ENCODE measurements around the gene TFEB. TPM values are rescaled to one million over a fixed set of nuclear protein-coding genes. Genes with fewer than 3 reads are reported as not detected.

TFEB gene
- total RNA-seq, 1 donor from 2014 or later = 3.1 TPM

DNA sequence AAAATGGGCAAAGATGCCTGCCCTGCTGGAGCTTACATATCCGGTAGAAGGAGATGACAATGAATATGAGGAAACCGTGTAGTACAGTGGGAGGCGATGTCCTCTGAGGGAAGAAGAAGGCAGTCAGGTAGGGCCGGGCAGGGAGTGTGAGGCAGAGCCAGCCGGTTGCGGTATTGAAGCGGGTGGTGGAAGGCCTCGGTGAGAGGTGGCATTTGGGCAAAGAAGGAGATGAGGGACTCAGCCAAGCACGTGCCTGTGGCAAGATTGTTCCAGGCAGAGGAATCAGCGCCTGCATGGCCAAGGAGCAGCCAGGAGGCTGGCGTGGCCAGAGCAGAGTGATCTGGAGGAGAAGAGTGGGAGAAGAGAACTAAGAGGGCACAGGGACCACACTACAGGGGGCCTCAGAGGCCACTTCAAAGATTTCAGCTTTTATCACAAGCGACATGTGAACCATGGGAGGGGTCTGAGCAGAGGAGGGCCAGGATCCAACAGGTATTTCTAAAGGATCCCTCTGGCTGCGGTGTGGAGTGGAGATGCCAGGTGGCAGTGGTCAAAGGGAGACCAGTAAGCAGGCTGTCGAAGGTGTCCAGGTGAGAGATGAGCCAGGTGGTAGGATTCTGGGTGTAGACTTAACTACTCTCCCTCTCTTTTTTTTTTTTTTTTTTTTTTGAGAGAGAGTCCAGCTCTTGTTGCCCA, 83.3 kb downstream of the TFEB start:
- Mint-ChIP-seq H3K36me3 (ENCODE audit: unreplicated experiment) (no peaks in the 10 kb centered on the region), H3K27me3 (ENCODE audit: unreplicated experiment) (peaks cover 4% of the 10 kb centered on the region), H3K27ac (ENCODE audit: unreplicated experiment) (no peak overlapping the region), H3K9me3 (ENCODE audit: unreplicated experiment) (peaks cover 5% of the 10 kb centered on the region), H3K4me3 (ENCODE audit: unreplicated experiment) (no peak overlapping the region), H3K4me1 (ENCODE audit: low read depth, unreplicated experiment) (no peaks in the 10 kb centered on the region)
- TF ChIP-seq CTCF (IDR thresholded peaks at IDR 0.05; ENCODE audit: partially characterized antibody, unreplicated experiment) = no peak
- no peak for DNase-seq

DNA sequence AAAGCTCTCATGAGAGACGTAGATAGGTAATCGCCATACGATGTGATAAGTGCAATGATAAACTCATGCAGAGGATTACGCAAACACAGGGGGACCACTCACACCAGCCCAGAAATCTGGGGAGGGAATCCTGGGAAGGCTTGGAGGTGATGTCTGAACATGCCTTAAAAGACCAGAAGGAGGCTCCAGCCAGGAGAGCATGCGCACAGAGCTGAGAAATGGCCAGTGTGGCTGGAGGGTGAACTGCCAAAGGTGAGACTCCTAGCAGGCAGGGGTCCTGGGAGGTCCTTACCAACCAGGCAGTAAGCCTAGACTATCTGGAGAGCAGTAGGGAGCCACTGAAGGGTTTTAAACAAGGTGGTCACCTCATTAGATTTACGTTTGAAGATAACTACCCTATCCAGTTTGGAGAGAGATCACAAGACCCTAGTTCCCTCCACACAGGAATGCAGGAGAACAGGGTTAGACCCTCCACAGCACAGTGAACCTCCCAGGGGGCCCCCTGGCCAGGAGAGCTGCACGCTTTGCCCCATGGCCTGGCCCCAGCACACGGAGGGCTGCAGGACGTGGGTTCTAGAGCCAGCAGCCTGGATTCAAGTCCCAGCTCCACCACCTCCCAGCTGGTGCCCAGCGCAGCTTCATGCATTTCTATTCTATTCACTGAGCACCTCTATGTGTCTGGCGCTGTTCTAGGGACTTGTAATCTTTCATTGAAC, 84.0 kb downstream of the TFEB start:
- Mint-ChIP-seq H3K9me3 (ENCODE audit: unreplicated experiment) (peaks cover 5% of the 10 kb centered on the region), H3K36me3 (ENCODE audit: unreplicated experiment) (no peaks in the 10 kb centered on the region), H3K27ac (ENCODE audit: unreplicated experiment) (no peak overlapping the region), H3K4me1 (ENCODE audit: low read depth, unreplicated experiment) (no peaks in the 10 kb centered on the region), H3K4me3 (ENCODE audit: unreplicated experiment) (no peak overlapping the region), H3K27me3 (ENCODE audit: unreplicated experiment) (peaks cover 4% of the 10 kb centered on the region)
- TF ChIP-seq CTCF (IDR thresholded peaks at IDR 0.05; ENCODE audit: partially characterized antibody, unreplicated experiment) = no peak
- no peak for DNase-seq

DNA sequence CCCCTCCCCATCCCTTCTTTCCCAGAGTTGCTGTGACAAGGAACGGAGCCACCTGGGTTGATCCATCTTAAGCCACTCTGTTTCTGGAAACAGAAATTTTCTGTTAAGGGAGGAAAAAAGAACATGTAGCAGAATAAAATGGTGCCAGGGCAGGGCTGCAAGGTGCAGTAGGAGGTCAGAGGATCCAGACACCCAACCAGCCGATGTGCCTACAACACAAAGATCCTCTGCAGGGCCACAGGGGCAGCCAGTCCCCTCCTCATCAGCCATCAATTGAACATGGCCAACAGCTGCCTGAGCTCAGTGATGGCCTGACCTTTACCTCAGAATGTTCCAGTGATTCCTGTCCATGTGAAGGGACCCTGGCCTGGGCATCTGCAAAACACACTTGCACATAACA, 85.3 kb downstream of the TFEB start:
- no peak for DNase-seq
- peaks cover 6% of the 10 kb centered on the region for H3K27me3 Mint-ChIP-seq (ENCODE audit: unreplicated experiment)
- no peaks in the 10 kb centered on the region for H3K36me3 Mint-ChIP-seq (ENCODE audit: unreplicated experiment)
- no peak overlapping the region for H3K4me3 Mint-ChIP-seq (ENCODE audit: unreplicated experiment)
- peaks cover 3% of the 10 kb centered on the region for H3K9me3 Mint-ChIP-seq (ENCODE audit: unreplicated experiment)
- no peak overlapping the region for H3K27ac Mint-ChIP-seq (ENCODE audit: unreplicated experiment)
- H3K4me1 Mint-ChIP-seq (ENCODE audit: low read depth, unreplicated experiment) = peaks cover 3% of the 10 kb centered on the region
- no peak for TF ChIP-seq CTCF (IDR thresholded peaks at IDR 0.05; ENCODE audit: partially characterized antibody, unreplicated experiment)

DNA sequence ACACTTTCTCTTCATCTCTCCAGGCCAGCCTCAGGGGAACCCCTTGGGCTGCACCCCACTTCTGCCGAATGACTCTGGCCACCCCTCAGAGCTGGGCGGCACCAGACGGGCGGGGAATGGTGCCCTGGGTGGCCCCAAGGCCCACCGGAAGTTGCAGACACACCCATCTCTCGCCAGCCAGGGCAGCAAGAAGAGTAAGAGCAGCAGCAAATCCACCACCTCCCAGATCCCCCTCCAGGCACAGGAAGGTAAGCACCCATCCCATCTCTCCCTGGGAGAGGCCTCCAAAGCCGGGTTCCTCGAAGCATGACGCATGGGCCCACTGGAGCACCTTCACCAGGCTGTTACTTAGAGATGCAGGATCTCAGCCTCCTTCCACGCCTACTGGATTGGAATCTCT, 85.8 kb downstream of the TFEB start:
- no peak overlapping the region for H3K4me3 Mint-ChIP-seq (ENCODE audit: unreplicated experiment)
- no peak overlapping the region for H3K27ac Mint-ChIP-seq (ENCODE audit: unreplicated experiment)
- peaks cover 6% of the 10 kb centered on the region for H3K4me1 Mint-ChIP-seq (ENCODE audit: low read depth, unreplicated experiment)
- peaks cover 4% of the 10 kb centered on the region for H3K9me3 Mint-ChIP-seq (ENCODE audit: unreplicated experiment)
- peaks cover 9% of the 10 kb centered on the region for H3K27me3 Mint-ChIP-seq (ENCODE audit: unreplicated experiment)
- TF ChIP-seq CTCF (IDR thresholded peaks at IDR 0.05; ENCODE audit: partially characterized antibody, unreplicated experiment) = no peak
- H3K36me3 Mint-ChIP-seq (ENCODE audit: unreplicated experiment) = no peaks in the 10 kb centered on the region
- DNase-seq = no peak

DNA sequence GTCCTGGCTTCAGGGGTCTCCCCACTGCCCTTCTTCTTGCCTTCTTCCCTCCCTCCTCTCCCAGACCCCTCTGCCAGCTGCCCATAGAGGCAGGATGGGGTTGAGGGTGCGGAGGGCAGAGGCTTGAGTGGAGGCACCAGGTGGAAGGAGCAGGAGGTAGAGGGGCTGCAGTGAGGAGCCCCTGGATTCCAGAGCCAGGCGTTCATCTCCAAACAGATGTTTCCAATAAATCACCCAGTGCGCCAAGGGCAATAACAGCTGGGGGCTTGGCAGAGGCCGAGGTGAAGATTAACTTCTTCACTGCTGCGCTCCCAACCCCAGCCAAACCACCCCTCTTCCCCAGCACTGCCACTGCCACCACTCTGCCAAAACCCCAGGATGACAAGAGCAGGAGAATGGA, 86.5 kb downstream of the TFEB start:
- peaks cover 11% of the 10 kb centered on the region for H3K27me3 Mint-ChIP-seq (ENCODE audit: unreplicated experiment)
- no peak for TF ChIP-seq CTCF (IDR thresholded peaks at IDR 0.05; ENCODE audit: partially characterized antibody, unreplicated experiment)
- peaks cover 4% of the 10 kb centered on the region for H3K9me3 Mint-ChIP-seq (ENCODE audit: unreplicated experiment)
- H3K27ac Mint-ChIP-seq (ENCODE audit: unreplicated experiment) = no peak overlapping the region
- H3K4me1 Mint-ChIP-seq (ENCODE audit: low read depth, unreplicated experiment) = peaks cover 8% of the 10 kb centered on the region
- H3K4me3 Mint-ChIP-seq (ENCODE audit: unreplicated experiment) = no peak overlapping the region
- H3K36me3 Mint-ChIP-seq (ENCODE audit: unreplicated experiment) = no peaks in the 10 kb centered on the region
- no peak for DNase-seq

Data from glutamatergic neuron (in vitro differentiated cells).